SK-N-SH (cell line): Measurements from ENCODE around the gene NHERF2. TPM values are rescaled to one million over a fixed set of nuclear protein-coding genes. Genes with fewer than 3 reads are reported as not detected.
A peak's percentile ranks its signal among the peaks of the same experiment; 100 is the strongest.

Source experiments
- CTCF ChIA-PET: fragments of 300-600, 350-600 bp; formaldehyde crosslinking; extraction: SDS; loops from one replicate; lab custom pipeline; 2021; lab: Yijun Ruan, JAX
- POLR2A ChIA-PET: fragments of 350-600 bp; sonication (Branson Sonifier 250); formaldehyde crosslinking; extraction: SDS; loops from one replicate; lab custom pipeline; 2020; ENCODE audit warnings: antibody characterized with exemption, inconsistent platforms; lab: Yijun Ruan, JAX
- DNase-seq: peaks from one replicate; pipeline ENCODE4 v3.0.0; 2012
- H2AFZ ChIP-seq: fragments of 200-600 bp; sonication (generic); 2 replicates; pipeline ENCODE4 v1.8.1; 2016; ENCODE audit warnings: antibody characterized with exemption, mild to moderate bottlenecking, low read depth
- H3F3A ChIP-seq: fragments of 200-600 bp; sonication (generic); replicated peaks from 2 replicates; pipeline ENCODE3; 2016; ENCODE audit warnings: antibody characterized with exemption, mild to moderate bottlenecking; ENCODE audit not compliant: insufficient read depth
- H3K27ac ChIP-seq, 2 experiments: fragments of 200-500 bp in 1 of 2; fragments of 200-600 bp in 1 of 2; sonication (Bioruptor generic) in 1 of 2; sonication (generic), shearing (Covaris generic) in 1 of 2; 2 replicates each; pipeline versions ENCODE4 v1.5.1 to v1.6.1; 2014 to 2016; ENCODE audit warnings: low read depth in 2 of 2, inconsistent platforms in 1 of 2, low read length in 1 of 2, mild to moderate bottlenecking in 1 of 2, mixed read lengths in 1 of 2
- H3K27me3 ChIP-seq: fragments of 200-600 bp; sonication (generic), shearing (Covaris generic); 2 replicates; pipeline ENCODE4 v1.6.1; 2016; ENCODE audit warnings: mixed run types; ENCODE audit not compliant: insufficient read depth
- H3K36me3 ChIP-seq, 2 experiments: fragments of 200-500 bp in 1 of 2; fragments of 200-600 bp in 1 of 2; sonication (Bioruptor generic) in 1 of 2; sonication (generic) in 1 of 2; replicated peaks in 1 of 2; 2 replicates each; pipeline versions ENCODE3 to v1.5.1; 2014 to 2016; ENCODE audit warnings: low read length in 1 of 2, mild to moderate bottlenecking in 1 of 2; ENCODE audit not compliant: insufficient read depth in 2 of 2, control insufficient read depth in 1 of 2
- H3K4me1 ChIP-seq, 2 experiments: fragments of 200-500 bp in 1 of 2; fragments of 200-600 bp in 1 of 2; sonication (Bioruptor generic) in 1 of 2; sonication (generic), shearing (Covaris generic) in 1 of 2; 2 replicates each; pipeline versions ENCODE4 v1.5.1 to v1.6.1; 2014 to 2016; ENCODE audit warnings: low read depth in 1 of 2, low read length in 1 of 2, mixed run types in 1 of 2; ENCODE audit not compliant: insufficient read depth in 2 of 2, control insufficient read depth in 1 of 2
- H3K4me2 ChIP-seq: fragments of 200-600 bp; sonication (generic), shearing (Covaris generic); 2 replicates; pipeline ENCODE4 v1.6.1; 2017; ENCODE audit warnings: mixed run types
- H3K4me3 ChIP-seq, 2 experiments: fragments of 200-500 bp in 1 of 2; fragments of 200-600 bp in 1 of 2; sonication (Bioruptor generic) in 1 of 2; sonication (generic), shearing (Covaris generic) in 1 of 2; 2 replicates each; pipeline versions ENCODE4 v1.5.1 to v1.8.1; 2014 to 2016; ENCODE audit warnings: low read depth in 2 of 2, inconsistent platforms in 1 of 2, low read length in 1 of 2, mild to moderate bottlenecking in 1 of 2, mixed read lengths in 1 of 2, moderate library complexity in 1 of 2
- H3K79me2 ChIP-seq: fragments of 200-600 bp; sonication (generic); 2 replicates; pipeline ENCODE4 v1.8.1; 2017; ENCODE audit warnings: mild to moderate bottlenecking; ENCODE audit not compliant: insufficient read depth
- H3K9ac ChIP-seq: fragments of 200-600 bp; sonication (generic); 2 replicates; pipeline ENCODE4 v1.6.1; 2017; ENCODE audit warnings: mixed run types
- H3K9me2 ChIP-seq: fragments of 200-600 bp; sonication (generic); 2 replicates; pipeline ENCODE4 v1.6.1; 2017; ENCODE audit warnings: mixed run types
- H3K9me3 ChIP-seq: fragments of 200-600 bp; sonication (generic); 2 replicates; pipeline ENCODE4 v1.6.1; 2017; ENCODE audit warnings: mixed run types, mild to moderate bottlenecking, moderate library complexity
- H4K20me1 ChIP-seq: fragments of 200-600 bp; sonication (generic); 2 replicates; pipeline ENCODE4 v1.6.1; 2017; ENCODE audit warnings: mild to moderate bottlenecking, mixed run types; ENCODE audit not compliant: insufficient read depth
- CHD2 ChIP-seq: fragments of 150-350 bp; IDR thresholded peaks from 2 replicates; pipeline ENCODE4 v1.6.1; 2018; ENCODE audit warnings: low read length; ENCODE audit not compliant: partially characterized antibody
- EP300 ChIP-seq, 2 experiments: IDR thresholded peaks; 2 replicates each; pipeline versions ENCODE4 v1.4.0 to v1.6.1; 2012; ENCODE audit warnings: borderline replicate concordance in 1 of 2, low read depth in 1 of 2, low read length in 1 of 2
- FOSL2 ChIP-seq: IDR thresholded peaks from 2 replicates; pipeline ENCODE4 v1.4.0; 2012; ENCODE audit warnings: low read depth, mild to moderate bottlenecking, moderate library complexity, borderline replicate concordance
- GATA2 ChIP-seq: sonication (generic); formaldehyde crosslinking; IDR thresholded peaks from 2 replicates; pipeline ENCODE4 v1.5.0; 2020; ENCODE audit warnings: mild to moderate bottlenecking, missing genetic modification reagents
- MEF2A ChIP-seq: IDR thresholded peaks from 2 replicates; pipeline ENCODE4 v1.4.0; 2012; ENCODE audit warnings: low read depth, borderline replicate concordance
- RXRA ChIP-seq: IDR thresholded peaks from 2 replicates; pipeline ENCODE4 v1.4.0; 2012; ENCODE audit warnings: low read depth, mild to moderate bottlenecking, borderline replicate concordance
- SMC3 ChIP-seq: IDR thresholded peaks from 2 replicates; pipeline ENCODE4 v1.6.1; 2012; ENCODE audit warnings: low read depth, low read length, improper control_type of control experiment
- TAF1 ChIP-seq: IDR thresholded peaks from 2 replicates; pipeline ENCODE4 v1.6.1; 2012; ENCODE audit warnings: low read depth, mild to moderate bottlenecking, low read length, moderate library complexity, borderline replicate concordance
- YY1 ChIP-seq: IDR thresholded peaks from 2 replicates; pipeline ENCODE4 v1.4.0; 2012; ENCODE audit warnings: low read depth, mild to moderate bottlenecking
- WGBS: methylation state at CpG from one replicate; pipeline ENCODE4 v1.1.6; 2017; ENCODE audit warnings: low lambda C conversion rate; 5-methylcytosine and 5-hydroxymethylcytosine counted together
- polyA plus RNA-seq, 3 experiments: library from polyadenylated mRNA; depleted of rRNA; stranded (reverse); fragments of >200 nt; gene quantifications; 2 replicates each; pipeline ENCODE4 v1.2.3, GENCODE V29; 2012
- TF ChIP-seq, protein P1 (sequence below): fragments of 150-350 bp; IDR thresholded peaks from 2 replicates; pipeline ENCODE4 v1.6.1; 2017; ENCODE audit warnings: antibody characterized with exemption, low read length, low read depth, borderline replicate concordance
- TF ChIP-seq, protein P2 (sequence below): fragments of 200-600 bp; sonication (generic); IDR thresholded peaks from 2 replicates; pipeline ENCODE4 v1.6.1; 2017; ENCODE audit warnings: antibody characterized with exemption, mild to moderate bottlenecking, moderate library complexity
- TF ChIP-seq, protein P3 (sequence below): IDR thresholded peaks from 2 replicates; pipeline ENCODE4 v1.4.0; 2012; ENCODE audit warnings: low read depth

NHERF2 gene
- polyA plus RNA-seq, 1 of the 3 experiments (the other 2 are of a cell fraction): 53.8 TPM

DNA sequence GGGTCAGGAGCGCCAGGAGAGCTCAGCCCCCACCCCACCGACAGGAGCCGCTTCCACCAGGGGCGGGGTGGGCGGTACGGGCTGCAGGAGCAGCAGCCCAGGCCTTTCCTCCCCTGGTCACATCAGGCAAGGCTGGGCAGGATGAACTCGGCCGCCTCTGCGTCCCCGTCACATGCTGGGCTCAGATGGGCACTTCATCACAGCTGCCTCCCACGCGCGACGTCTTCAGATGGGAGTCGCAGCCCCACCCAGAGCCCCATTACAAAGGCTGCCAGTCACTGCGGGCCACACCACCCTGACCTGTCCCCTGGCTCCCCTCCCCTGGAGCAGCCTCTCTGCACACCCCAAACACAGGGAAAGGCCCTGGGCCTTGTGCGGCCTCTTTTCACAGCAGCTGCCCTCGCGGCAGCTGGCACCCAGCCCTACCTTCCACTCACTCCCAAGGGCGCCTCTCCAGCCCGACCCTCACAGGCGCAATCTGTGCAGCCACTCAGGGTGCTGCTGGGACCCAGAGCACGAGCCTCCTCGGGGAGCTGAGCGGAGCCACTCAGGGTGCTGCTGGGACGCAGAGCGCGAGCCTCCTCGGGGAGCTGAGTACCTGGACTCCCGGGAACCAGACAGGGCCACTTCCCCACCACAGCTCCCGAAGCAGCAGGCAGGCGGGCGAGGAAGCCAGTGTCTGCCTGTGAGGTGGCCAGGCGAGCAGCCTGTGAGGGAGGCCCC lies 21.7 kb upstream of the NHERF2 start:
- TF ChIP-seq, protein P1, sequence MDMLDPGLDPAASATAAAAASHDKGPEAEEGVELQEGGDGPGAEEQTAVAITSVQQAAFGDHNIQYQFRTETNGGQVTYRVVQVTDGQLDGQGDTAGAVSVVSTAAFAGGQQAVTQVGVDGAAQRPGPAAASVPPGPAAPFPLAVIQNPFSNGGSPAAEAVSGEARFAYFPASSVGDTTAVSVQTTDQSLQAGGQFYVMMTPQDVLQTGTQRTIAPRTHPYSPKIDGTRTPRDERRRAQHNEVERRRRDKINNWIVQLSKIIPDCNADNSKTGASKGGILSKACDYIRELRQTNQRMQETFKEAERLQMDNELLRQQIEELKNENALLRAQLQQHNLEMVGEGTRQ: no peak
- TF ChIP-seq GATA2 (CRISPR knock-in tag) (no peak), SMC3 (no peak), MEF2A (no peak), RXRA (no peak), EP300 (IDR thresholded peaks at IDR 0.05; ENCODE audit: borderline replicate concordance in 1 of 2, low read depth in 1 of 2, low read length in 1 of 2) (no peak), YY1 (no peak), CHD2 (no peak), FOSL2 (no peak), TAF1 (no peak)
- TF ChIP-seq, protein P2, sequence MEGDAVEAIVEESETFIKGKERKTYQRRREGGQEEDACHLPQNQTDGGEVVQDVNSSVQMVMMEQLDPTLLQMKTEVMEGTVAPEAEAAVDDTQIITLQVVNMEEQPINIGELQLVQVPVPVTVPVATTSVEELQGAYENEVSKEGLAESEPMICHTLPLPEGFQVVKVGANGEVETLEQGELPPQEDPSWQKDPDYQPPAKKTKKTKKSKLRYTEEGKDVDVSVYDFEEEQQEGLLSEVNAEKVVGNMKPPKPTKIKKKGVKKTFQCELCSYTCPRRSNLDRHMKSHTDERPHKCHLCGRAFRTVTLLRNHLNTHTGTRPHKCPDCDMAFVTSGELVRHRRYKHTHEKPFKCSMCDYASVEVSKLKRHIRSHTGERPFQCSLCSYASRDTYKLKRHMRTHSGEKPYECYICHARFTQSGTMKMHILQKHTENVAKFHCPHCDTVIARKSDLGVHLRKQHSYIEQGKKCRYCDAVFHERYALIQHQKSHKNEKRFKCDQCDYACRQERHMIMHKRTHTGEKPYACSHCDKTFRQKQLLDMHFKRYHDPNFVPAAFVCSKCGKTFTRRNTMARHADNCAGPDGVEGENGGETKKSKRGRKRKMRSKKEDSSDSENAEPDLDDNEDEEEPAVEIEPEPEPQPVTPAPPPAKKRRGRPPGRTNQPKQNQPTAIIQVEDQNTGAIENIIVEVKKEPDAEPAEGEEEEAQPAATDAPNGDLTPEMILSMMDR: no peak
- TF ChIP-seq, protein P3, sequence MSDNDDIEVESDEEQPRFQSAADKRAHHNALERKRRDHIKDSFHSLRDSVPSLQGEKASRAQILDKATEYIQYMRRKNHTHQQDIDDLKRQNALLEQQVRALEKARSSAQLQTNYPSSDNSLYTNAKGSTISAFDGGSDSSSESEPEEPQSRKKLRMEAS: no peak
- POLR2A ChIA-PET: interaction anchor here (0.9 to 1.2 kb wide), 4 partner anchors 19 to 146 kb away, joined by 4 to 11 read pairs (median 4); partner anchors contain the start of gene RPS2

More for the DNA sequence above, 21.7 kb upstream of the NHERF2 start:
- H3K79me2 ChIP-seq: peaks cover 78% of the 10 kb centered on the region
- no peak overlapping the region for H2AFZ ChIP-seq
- peak overlapping the region in 1 of 2 experiments; percentile 48; a peak in 1 of 4 replicates for H3K27ac ChIP-seq
- no peak overlapping the region for H3K9ac ChIP-seq
- peaks cover 73% of the 10 kb centered on the region for H4K20me1 ChIP-seq
- H3K4me3 ChIP-seq: no peak overlapping the region
- H3K36me3 ChIP-seq: peaks cover 3 to 40% of the 10 kb centered on the region in 2 experiments
- H3K9me2 ChIP-seq: no peaks in the 10 kb centered on the region
- CTCF ChIA-PET: interaction anchor here (1.1 to 4.1 kb wide), 14 partner anchors 8 to 149 kb away, joined by 4 to 108 read pairs (median 17); partner anchors contain the start of genes GFER, NOXO1, NTHL1 and SYNGR3
- WGBS: 93% methylated on average over 20 of the region's 34 CpGs
- no peak for DNase-seq
- no peaks in the 10 kb centered on the region for H3K27me3 ChIP-seq
- H3F3A ChIP-seq: peaks cover 9% of the 10 kb centered on the region
- peaks cover 24 to 54% of the 10 kb centered on the region in 2 experiments; a peak in 3 of 4 replicates for H3K4me1 ChIP-seq
- no peaks in the 10 kb centered on the region for H3K9me3 ChIP-seq
- no peak overlapping the region; the same call in 1 of the 2 replicates for H3K4me2 ChIP-seq
